Left colon (tissue), 2 donors: Measurements from ENCODE around the gene SLC29A4. TPM values are rescaled to one million over a fixed set of nuclear protein-coding genes. Genes with fewer than 3 reads are reported as not detected.
"Not testable (repeated sequence)": the region's sequence is repeated elsewhere in the genome, so short reads cannot be mapped to it uniquely, and the experiment has no call there.

Experiments used
- ATAC-seq: fragments of 200-7000 bp; cut with Tn5 transposase; one replicate; pipeline ENCODE4 v1.9.1; 2020; ENCODE audit warnings: mild to moderate bottlenecking, moderate library complexity
- DNase-seq, 2 donors: peaks; one replicate each; pipeline ENCODE4 v3.0.0-alpha.2; 2020
- intact Hi-C, 2 donors: fragments of 100-400 bp; cut with DNase I in 1 of 2; cut with micrococcal nuclease in 1 of 2; formaldehyde crosslinking; loops; one replicate each; pipeline versions ENCODE4 v1.11.2 to v1.14.0; 2022; cut with DNase I, micrococcal nuclease
- total RNA-seq, 2 donors: library from RNA; stranded (reverse); fragmentation: NEBNext Ultra II Directional; extraction: Animal tissue kit (Norgen Biotek cat#: 25700); gene quantifications; one replicate each; pipeline ENCODE4 v1.2.1, GENCODE V29; 2021
- donor health status: DM: no; HTN: no; CAD: no.
- donor health status: DM: yes; HTN: yes; CAD: no.

The SLC29A4 gene
- total RNA-seq, 2 donors from 2014 or later: 3.2 to 23.4 TPM

- peak; percentile 9 for ATAC-seq
- DNase-seq, intact Hi-C loops: not testable (repeated sequence)
Measured at GRCh38 chr7:5313076-5313885, 30.5 kb downstream of the SLC29A4 start.

GRCh38 chr7:5314864-5315263 lies 32.1 kb downstream of the SLC29A4 start:
- intact Hi-C loops: no loop called here
- ATAC-seq (no peak), DNase-seq (no peak)

GRCh38 chr7:5315761-5316160 lies 33.0 kb downstream of the SLC29A4 start:
- intact Hi-C loops: no loop called here
- ATAC-seq: no peak
- DNase-seq: no peak

GRCh38 chr7:5318613-5319012 lies 35.9 kb downstream of the SLC29A4 start:
- DNase-seq, ATAC-seq, intact Hi-C loops: not testable (repeated sequence)

- no peak for DNase-seq
- intact Hi-C loops: no loop called here
Measured at GRCh38 chr7:5320391-5320790, 37.6 kb downstream of the SLC29A4 start.

GRCh38 chr7:5320802-5321396 lies 38.2 kb downstream of the SLC29A4 start:
- ATAC-seq (no peak), DNase-seq (no peak)
- intact Hi-C loops: no loop called here

More at GRCh38 chr7:5320391-5320790, 37.6 kb downstream of the SLC29A4 start:
- ATAC-seq: peak; percentile 11

GRCh38 chr7:5322621-5323410 lies 40.1 kb downstream of the SLC29A4 start:
- ATAC-seq (no peak), DNase-seq (no peak)
- intact Hi-C loops: no loop called here

- peak; percentile 30 for ATAC-seq
- DNase-seq, intact Hi-C loops: not testable (repeated sequence)
Measured at GRCh38 chr7:5323800-5324781, 41.3 kb downstream of the SLC29A4 start.

GRCh38 chr7:5324961-5325360 lies 42.2 kb downstream of the SLC29A4 start:
- DNase-seq (no peak), ATAC-seq (no peak)
- intact Hi-C loops: no loop called here

- intact Hi-C loops: no loop called here
- ATAC-seq (no peak), DNase-seq (no peak)
Measured at GRCh38 chr7:5330288-5330687, 47.5 kb downstream of the SLC29A4 start.

GRCh38 chr7:5332579-5332978 lies 49.8 kb downstream of the SLC29A4 start:
- no peak for ATAC-seq

GRCh38 chr7:5333121-5334045 lies 50.6 kb downstream of the SLC29A4 start:
- DNase-seq (peak; percentile 64 to 67), ATAC-seq (peak; percentile 95)
- intact Hi-C loops: no loop called here

More at GRCh38 chr7:5332579-5332978, 49.8 kb downstream of the SLC29A4 start:
- DNase-seq: no peak
- intact Hi-C loops: no loop called here

- peak; percentile 62 for ATAC-seq
- DNase-seq: peak in 1 of 2 donors; percentile 24
Measured at GRCh38 chr7:5334671-5335070, 51.9 kb downstream of the SLC29A4 start.

GRCh38 chr7:5337047-5337446 lies 54.3 kb downstream of the SLC29A4 start:
- intact Hi-C loops: no loop called here
- ATAC-seq: no peak
- no peak for DNase-seq

More at GRCh38 chr7:5334671-5335070, 51.9 kb downstream of the SLC29A4 start:
- intact Hi-C loops: no loop called here

GRCh38 chr7:5339955-5340354 lies 57.2 kb downstream of the SLC29A4 start:
- DNase-seq (no peak), ATAC-seq (no peak)
- intact Hi-C loops: no loop called here

GRCh38 chr7:5342631-5343030 lies 59.9 kb downstream of the SLC29A4 start:
- ATAC-seq (no peak), DNase-seq (no peak)
- intact Hi-C loops: no loop called here

GRCh38 chr7:5343884-5344283 lies 61.1 kb downstream of the SLC29A4 start:
- ATAC-seq: no peak
- no peak for DNase-seq
- intact Hi-C loops: no loop called here
